NT2/D1 (cell line): ENCODE measurements around the gene B3GALT5.

Source experiments
- SUZ12 ChIP-seq: IDR thresholded peaks from 2 replicates; pipeline ENCODE4 v1.6.1; 2011; ENCODE audit not compliant: insufficient read length, insufficient read depth; ENCODE audit errors: extremely low read depth
- ZNF274 ChIP-seq: IDR thresholded peaks from 2 replicates; pipeline ENCODE4 v1.6.1; 2011; ENCODE audit warnings: mild to moderate bottlenecking, low read depth, low read length

- no peak for TF ChIP-seq SUZ12
- no peak for TF ChIP-seq ZNF274
Observed at GRCh38 chr21:39576518-39577128, 36.1 kb upstream of the B3GALT5 start.
